Middle frontal gyrus (tissue), 1 donor: ENCODE results near the gene BIN1.
"Not testable (repeated sequence)": the region's sequence is repeated elsewhere in the genome, so short reads cannot be mapped to it uniquely, and the experiment has no call there.

Source experiments
- DNase-seq: peaks from one replicate; pipeline ENCODE4 v3.0.0-alpha.2; 2015; ENCODE audit warnings: low spot score; ENCODE audit errors: extremely low spot score

Gene BIN1

GRCh38 chr2:127134235-127134634 lies 27.3 kb upstream of the BIN1 start:
- no peak for DNase-seq

DNA sequence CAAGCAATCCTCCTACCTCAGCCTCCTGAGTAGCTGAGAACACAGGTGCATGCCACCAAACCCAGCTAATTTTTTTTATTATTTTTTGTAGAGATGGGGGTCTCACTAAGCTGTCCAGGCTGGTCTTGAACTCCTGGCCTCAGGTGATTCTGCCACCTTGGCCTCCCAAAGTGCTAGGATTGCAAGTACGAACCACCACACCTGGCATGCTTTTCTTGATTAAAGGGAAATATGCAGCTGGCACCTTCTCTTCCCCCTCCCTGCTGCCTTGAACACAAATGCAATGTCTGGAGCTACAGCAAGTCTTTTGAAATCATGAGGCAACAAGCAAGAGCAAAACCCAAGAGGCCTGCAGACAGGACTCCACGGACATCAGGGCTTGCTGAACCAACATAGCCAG lies 26.8 kb upstream of the BIN1 start:
- no peak for DNase-seq

DNA sequence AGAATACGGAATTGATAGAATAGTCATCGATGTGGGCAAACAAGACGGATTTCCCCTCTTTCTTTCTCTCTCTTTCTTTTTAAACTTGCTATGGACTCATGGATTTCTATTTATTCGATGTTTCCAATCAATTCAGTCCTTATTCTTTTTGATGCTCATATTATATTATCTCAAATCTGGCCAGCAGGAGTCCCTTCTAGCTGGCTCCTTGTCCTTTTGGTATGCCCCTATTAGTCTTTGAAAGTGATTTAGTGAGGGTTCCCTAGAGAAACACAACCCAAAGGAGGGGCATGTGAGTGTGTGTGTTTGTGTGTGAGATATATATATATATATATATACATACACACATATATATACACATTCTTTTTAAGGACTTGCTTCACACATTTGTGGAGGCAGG lies 23.5 kb upstream of the BIN1 start:
- DNase-seq: no peak

DNA sequence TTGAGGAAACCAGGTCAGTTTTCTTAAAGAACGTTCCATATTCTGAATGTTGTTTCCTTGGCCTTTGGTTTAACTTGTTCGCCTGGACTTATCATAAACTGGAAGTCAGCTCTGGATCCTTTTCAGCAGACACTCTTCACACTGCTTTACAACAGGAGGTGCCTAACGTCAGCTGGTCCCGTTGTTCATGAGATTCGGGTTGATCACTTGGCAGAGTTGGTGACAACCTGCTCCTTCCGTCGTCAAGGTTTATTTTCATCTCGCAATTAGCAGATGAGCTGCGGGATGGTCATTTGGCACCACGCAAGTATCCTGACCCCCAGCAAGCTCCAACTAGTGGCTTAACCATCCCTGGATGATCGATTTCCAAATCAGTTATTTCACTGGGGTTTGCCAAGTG lies 23.0 kb upstream of the BIN1 start:
- no peak for DNase-seq

DNA sequence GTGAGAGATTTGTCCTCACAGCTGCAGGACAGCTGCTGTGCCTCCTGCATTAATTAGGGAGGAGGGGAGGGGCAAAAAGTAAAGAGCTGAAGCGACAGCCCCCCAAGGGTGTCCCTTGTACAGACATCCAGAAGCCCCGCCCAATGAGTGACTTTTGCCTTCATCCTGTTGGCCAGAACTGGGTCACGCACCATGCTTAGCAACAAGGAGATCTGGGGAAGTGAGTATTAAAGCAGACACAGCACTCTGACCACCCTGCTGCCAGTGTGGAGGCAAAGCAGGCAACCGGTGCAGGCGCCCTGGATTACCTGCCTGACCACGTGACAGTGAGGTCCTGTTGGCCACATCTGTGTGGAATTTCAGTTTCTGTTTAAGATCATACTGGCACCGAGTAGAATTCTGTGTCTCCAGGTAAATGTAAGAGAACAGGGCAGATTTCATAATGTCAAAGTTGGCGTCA lies 21.5 kb upstream of the BIN1 start:
- DNase-seq: no peak

GRCh38 chr2:127125821-127126220 lies 18.9 kb upstream of the BIN1 start:
- DNase-seq: no peak

DNA sequence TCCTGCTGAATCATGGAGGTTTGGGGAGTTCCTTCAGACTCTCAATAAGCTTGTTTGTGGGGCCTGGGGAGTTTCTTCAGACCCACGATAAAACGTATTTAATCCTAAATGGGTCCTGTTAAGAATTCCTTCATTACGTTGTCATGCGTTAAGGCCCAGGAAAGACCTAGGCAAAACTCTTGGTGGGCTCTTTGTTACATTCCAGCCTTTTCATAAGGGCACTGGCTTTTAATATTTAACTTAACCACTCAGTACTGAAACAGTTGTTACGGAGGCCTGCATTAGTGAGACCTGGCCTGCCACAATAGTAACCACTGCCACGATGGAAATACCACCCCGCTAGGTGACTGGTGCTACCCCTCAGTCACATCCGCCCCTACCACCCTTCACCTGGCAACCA lies 17.5 kb upstream of the BIN1 start:
- DNase-seq: no peak

DNA sequence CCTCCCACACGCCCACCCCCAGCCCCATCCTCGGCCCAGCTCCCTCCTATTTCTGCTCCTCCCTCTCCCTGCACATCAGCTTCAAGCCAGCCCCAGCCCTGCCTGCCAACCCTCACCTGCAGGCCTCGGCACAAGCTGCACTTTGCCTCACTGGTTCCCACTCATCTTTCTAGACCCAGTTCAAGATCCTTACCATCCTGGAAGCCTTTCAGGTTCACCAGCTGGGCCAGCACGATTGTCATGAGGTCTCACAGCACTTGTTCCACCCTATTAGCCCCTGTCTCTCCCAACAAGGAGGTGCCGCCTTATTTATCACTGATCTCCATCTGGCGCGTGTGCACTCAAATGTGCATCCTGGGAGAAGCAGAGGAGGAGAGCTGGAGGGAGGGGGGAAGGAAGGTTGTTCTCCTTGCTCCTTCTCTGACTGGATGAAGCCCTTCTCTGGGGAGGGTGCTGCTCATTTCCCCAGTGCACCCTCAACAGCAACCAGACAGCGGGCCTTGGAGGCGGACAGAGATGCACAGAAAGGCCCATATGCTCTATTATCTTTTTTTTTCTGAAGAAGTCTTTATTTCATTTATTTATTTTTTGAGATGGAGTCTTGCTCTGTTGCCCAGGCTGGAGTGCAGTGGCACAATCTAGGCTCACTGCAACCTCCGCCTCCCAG lies 15.5 kb upstream of the BIN1 start:
- no peak for DNase-seq

GRCh38 chr2:127121776-127122176 lies 14.8 kb upstream of the BIN1 start:
- DNase-seq: no peak

GRCh38 chr2:127121353-127121752 lies 14.4 kb upstream of the BIN1 start:
- no peak for DNase-seq

DNA sequence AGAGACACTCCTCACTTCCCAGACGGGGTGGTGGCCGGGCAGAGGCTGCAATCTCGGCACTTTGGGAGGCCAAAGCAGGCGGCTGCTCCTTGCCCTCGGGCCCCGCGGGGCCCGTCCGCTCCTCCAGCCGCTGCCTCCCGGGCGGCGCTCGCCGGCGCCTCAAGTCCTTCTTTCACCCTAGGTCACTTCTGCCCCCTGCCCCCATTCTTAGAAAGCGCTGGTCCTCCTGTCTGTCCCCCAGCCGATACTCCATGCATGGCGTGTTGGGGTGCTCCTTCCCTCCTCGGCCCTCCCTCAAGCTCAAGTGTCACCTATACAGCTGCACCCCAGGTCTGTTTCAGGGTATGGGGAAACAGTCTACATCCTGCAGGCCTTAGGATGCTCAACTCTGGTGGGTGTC lies 13.5 kb upstream of the BIN1 start:
- not testable (repeated sequence) for DNase-seq

DNA sequence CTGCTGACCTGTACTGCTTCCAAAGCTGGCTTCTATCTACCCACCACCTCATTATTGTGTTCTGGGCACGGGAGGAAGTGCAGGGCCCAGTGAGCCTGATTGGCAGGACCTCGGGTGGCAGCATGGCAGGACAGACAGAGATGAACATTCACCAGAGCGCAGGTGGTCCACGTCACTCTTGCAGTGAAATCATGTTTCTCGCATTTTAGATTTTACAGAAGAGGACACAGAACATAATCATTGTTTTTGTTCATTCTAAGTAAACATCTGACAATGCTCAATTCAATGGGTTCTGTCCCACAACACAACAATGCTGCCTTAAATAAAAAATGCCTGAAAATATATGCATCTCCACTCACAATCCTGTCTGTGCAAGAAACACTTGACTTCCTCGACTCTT lies 11.5 kb upstream of the BIN1 start:
- peak; percentile 82 for DNase-seq

DNA sequence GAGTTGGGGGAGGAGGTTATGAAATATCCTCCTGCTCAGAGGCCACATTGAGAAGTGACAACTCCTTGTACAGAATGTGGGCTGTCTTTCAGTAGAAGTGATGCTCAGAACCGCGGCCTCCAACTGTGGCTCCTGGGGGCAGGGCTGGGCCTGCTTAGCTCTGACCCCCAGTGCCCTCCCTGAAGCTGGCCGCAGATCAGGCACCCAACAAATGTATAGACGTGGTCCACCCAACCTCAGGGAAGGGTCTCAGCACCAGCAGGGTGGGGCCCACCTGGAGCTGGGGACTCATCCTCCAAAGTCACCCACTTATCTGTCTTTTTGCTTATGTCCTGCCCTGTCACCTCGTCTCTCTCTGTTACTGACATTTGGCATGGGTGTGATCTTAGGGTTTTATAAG lies 11.1 kb upstream of the BIN1 start:
- DNase-seq: no peak

- DNase-seq: no peak
Measured at GRCh38 chr2:127117603-127118002, 10.6 kb upstream of the BIN1 start.

DNA sequence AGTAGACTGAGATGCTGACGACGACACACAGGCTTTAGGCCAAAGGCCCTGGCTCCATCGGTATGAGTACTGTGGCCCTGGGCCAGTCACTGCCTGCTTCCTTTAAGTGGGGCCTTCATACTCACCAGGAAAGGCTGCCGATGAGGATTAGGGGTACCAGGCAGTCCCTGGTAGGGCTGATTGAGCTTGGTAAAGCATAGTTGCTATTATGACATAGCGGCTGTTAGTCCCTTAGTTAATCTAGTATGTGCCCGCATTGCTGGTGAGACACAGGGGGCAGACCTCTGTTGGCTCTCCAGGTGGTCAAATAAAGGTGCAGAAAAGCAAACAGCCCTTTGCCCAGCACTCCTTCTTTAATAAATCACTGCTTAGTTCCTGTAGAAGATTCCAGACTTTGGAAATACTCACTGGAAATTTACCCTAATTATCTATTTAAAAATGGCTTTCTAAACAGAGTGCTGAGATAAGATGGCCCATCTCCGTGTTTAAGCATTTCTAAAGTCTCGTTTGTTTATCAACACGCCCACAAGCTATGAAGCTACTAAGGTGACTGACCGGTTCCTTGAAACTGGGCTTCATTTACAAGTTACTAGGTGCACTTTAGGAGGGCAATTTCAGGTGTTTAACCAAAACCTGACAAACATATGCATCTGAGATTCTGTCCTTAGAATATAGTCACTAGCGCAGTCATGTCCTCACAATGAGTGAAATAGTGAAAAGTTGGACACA lies 8.7 kb upstream of the BIN1 start:
- no peak for DNase-seq

- no peak for DNase-seq
Measured at GRCh38 chr2:127110985-127111384, 4.0 kb upstream of the BIN1 start.

- DNase-seq: no peak
Measured at GRCh38 chr2:127108090-127108523, 1.2 kb upstream of the BIN1 start.

DNA sequence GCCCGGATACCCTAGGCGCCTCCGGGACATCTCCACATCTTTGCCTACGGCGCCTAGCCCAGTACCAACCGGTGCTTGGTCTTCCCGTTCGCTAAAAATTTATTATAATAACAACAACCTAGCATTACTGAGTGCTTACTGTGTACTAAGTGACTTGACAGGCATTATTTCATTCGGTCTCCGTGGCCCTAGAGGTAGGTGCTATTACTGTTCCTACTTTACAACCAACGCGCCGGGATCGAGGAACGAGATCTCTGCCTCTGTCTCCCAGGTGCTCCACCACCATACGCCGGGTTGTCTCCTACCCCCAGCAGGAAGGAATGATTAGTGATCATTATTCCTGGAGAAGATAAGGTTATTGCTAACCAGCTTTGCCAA lies 657 bp upstream of the BIN1 start:
- DNase-seq: no peak

DNA sequence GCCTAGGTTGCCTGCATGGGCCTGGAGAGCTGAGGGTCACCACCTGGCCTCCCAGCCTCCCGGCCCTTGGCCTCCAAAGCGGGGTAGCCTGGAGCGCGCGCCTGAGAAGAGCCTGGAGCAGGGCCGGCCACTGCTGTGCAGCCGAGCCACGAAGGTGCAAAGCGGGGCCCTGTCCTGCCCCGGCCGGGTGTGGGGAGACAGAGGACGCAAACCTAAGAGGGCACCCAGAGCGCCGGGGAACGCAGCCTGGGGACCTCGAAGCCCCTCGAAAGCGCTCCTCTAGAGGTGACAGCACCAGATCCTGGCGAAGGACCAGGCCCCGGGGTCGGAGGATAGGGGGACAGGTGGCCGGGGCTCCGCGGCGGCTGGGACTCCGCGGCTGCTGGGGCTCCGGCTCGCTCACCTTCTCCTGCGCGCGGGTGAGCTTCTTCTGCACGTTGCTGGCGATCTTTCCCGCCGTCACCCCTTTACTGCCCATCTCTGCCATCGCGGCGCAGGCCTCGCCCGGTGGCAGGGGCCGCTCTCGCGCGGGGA lies 430 bp downstream of the BIN1 start:
- DNase-seq: no peak

- DNase-seq: no peak
Measured at GRCh38 chr2:127105656-127106456, 1.1 kb downstream of the BIN1 start.

DNA sequence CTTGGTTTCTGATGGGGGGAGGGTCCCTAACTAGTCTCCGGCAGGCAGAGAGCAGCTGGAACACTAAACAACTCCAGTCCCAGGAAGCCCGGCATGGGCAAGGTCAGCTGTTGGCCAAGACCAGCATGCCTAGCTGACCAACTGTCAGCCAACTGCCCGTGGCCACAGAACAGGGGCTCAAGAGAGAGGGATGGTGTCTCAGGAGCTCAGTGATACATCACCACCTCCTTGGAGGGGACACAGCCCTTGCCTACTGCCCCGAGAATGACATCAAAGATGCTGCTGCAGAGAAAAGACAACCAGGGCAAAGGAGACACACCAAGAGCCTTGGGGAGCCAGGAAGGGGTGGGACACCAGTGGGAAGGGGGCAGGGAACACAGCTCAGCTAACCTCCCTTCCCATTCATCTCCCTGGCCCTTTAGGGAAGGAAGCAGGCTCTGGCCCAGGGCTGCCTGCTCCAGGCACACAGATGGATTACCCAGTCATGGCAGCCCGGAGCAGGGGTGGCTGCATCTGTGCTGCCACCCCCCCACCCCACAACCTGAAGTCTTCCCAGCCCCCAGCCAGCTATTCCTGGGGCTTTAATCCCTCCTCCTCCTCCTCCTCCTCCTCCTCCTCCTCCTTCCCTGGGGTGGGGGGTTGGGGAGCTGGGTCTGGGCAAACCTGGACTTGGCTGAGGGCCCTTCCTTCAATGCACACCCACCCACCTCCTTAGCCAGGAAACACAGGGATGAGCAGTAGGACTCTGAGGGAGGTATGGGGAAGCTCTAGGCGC lies 1.9 kb downstream of the BIN1 start:
- no peak for DNase-seq
